Mucosa of rectum (tissue), 2 donors: Measurements from ENCODE around the gene HES3.

Experiments used
- H3K27ac ChIP-seq, 2 donors: one replicate each; pipeline ENCODE4 v1.7.0; 2013; ENCODE audit warnings: inconsistent platforms in 2 of 2, low read depth in 2 of 2, low read length in 2 of 2
- H3K27me3 ChIP-seq, 2 donors: one replicate each; pipeline ENCODE4 v1.7.0; 2013; ENCODE audit warnings: low read length in 2 of 2; ENCODE audit not compliant: control insufficient read depth in 2 of 2, insufficient read depth in 2 of 2
- H3K36me3 ChIP-seq, 2 donors: one replicate each; pipeline ENCODE4 v1.7.0; 2013; ENCODE audit warnings: low read length in 2 of 2; ENCODE audit not compliant: control insufficient read depth in 2 of 2, insufficient read depth in 2 of 2
- H3K4me1 ChIP-seq, 2 donors: one replicate each; pipeline ENCODE4 v1.7.0; 2013; ENCODE audit warnings: low read length in 2 of 2, mild to moderate bottlenecking in 1 of 2; ENCODE audit not compliant: control insufficient read depth in 2 of 2, insufficient read depth in 2 of 2
- H3K4me3 ChIP-seq, 2 donors: one replicate each; pipeline ENCODE4 v1.7.0; 2013; ENCODE audit warnings: low read length in 2 of 2
- H3K9ac ChIP-seq, 2 donors: one replicate each; pipeline ENCODE4 v1.7.0; 2013; ENCODE audit warnings: low read length in 2 of 2, low read depth in 1 of 2, mild to moderate bottlenecking in 1 of 2
- H3K9me3 ChIP-seq, 2 donors: one replicate each; pipeline ENCODE4 v1.7.0; 2013; ENCODE audit warnings: low read length in 2 of 2; ENCODE audit not compliant: control insufficient read depth in 2 of 2
- donor health status: healthy.
- donor health status: Normal muscosa, but diverticular disease.

Gene HES3

GRCh38 chr1:6270401-6270800, 26.4 kb downstream of the HES3 start:
- Histone ChIP-seq H3K27me3 (no peaks in the 10 kb centered on the region), H3K9me3 (no peaks in the 10 kb centered on the region), H3K9ac (peak overlapping the region in 1 of 2 donors; percentile 61), H3K4me3 (no peak overlapping the region), H3K27ac (peak overlapping the region; percentile 74 to 80), H3K4me1 (peaks cover 27 to 38% of the 10 kb centered on the region in 2 donors), H3K36me3 (peaks cover 0 to 4% of the 10 kb centered on the region in 2 donors)

DNA sequence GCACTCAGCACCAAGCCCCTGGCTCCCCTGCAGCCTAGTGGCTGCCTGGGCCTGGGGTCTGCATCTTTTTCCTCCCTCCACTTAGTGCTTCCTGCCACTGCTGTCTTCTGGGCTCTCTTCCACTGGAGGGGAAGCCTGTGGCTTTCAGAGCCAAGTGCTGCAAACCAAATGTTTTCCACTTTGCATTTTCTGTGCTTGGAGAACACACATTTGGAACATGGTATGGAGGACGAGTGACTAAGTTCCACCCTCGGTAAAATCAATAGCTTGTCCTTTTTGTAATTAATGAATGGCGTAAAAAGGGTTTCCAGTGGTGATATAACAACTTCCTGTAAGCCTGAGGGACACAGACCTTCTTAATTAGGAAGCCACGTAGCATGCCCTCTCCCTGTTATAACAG, 27.0 kb downstream of the HES3 start:
- H3K4me3 ChIP-seq = peak overlapping the region in 1 of 2 donors; percentile 20
- H3K36me3 ChIP-seq = peaks cover 0 to 4% of the 10 kb centered on the region in 2 donors
- peak overlapping the region; percentile 74 to 80 for H3K27ac ChIP-seq
- H3K4me1 ChIP-seq = peaks cover 27 to 40% of the 10 kb centered on the region in 2 donors
- H3K9me3 ChIP-seq = no peaks in the 10 kb centered on the region
- H3K9ac ChIP-seq = peak overlapping the region; percentile 24 to 61
- H3K27me3 ChIP-seq = no peaks in the 10 kb centered on the region

DNA sequence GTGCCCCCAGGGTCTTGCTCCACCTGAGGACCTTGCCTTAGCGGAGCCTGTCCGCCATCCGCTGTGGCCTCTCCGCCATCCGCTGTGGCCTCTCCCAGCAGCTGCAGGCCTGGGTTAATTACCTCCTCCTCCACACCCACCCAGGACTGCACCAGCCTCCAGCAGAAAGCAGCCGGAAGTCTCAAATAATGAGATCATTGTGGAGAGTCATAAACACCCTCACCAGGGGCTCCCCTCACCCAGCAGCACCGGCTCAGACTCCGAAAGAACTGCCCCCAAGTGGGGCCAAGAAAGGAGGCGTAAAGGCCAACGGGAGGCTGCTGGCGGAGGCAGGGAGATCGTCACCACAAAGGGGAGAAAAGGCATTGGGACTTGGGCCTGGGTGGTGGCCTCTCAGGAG, 27.6 kb downstream of the HES3 start:
- no peaks in the 10 kb centered on the region for H3K9me3 ChIP-seq
- H3K4me3 ChIP-seq = peak overlapping the region in 1 of 2 donors; percentile 20
- H3K4me1 ChIP-seq = peaks cover 29 to 46% of the 10 kb centered on the region in 2 donors
- H3K9ac ChIP-seq = peak overlapping the region in 1 of 2 donors; percentile 61
- peak overlapping the region; percentile 74 to 80 for H3K27ac ChIP-seq
- peaks cover 0 to 2% of the 10 kb centered on the region in 2 donors for H3K36me3 ChIP-seq
- H3K27me3 ChIP-seq = no peaks in the 10 kb centered on the region

DNA sequence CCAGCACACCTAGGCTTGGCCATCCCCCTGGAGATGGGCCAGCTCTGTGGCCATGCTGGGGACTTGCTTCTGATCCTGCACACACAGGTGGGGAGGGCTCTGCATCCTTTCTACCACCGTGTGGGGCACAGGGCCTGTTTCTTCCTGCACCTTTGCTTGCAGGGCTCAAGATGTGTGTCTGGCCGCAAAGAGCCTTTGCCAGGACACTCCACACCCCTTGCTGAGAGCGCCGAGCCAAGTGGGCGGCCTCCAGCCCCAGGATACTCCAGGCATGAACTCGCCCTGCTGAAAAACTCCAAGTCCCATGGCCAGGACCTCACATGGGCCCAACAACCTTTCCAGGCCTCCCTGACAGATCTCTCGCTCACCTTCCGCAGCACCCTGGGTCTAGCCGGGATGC, 28.5 kb downstream of the HES3 start:
- H3K9ac ChIP-seq = peak overlapping the region in 1 of 2 donors; percentile 17
- peaks cover 32 to 55% of the 10 kb centered on the region in 2 donors for H3K4me1 ChIP-seq
- no peak overlapping the region for H3K4me3 ChIP-seq
- H3K9me3 ChIP-seq = no peaks in the 10 kb centered on the region
- peak overlapping the region; percentile 74 to 80 for H3K27ac ChIP-seq
- H3K36me3 ChIP-seq = peaks cover 0 to 2% of the 10 kb centered on the region in 2 donors
- no peaks in the 10 kb centered on the region for H3K27me3 ChIP-seq

GRCh38 chr1:6272868-6273267, 28.9 kb downstream of the HES3 start:
- Histone ChIP-seq H3K9ac (peak overlapping the region; percentile 17 to 22), H3K4me3 (no peak overlapping the region), H3K9me3 (no peaks in the 10 kb centered on the region), H3K27me3 (no peaks in the 10 kb centered on the region), H3K27ac (peak overlapping the region in 1 of 2 donors; percentile 74), H3K4me1 (peaks cover 32 to 58% of the 10 kb centered on the region in 2 donors), H3K36me3 (peaks cover 0 to 2% of the 10 kb centered on the region in 2 donors)

DNA sequence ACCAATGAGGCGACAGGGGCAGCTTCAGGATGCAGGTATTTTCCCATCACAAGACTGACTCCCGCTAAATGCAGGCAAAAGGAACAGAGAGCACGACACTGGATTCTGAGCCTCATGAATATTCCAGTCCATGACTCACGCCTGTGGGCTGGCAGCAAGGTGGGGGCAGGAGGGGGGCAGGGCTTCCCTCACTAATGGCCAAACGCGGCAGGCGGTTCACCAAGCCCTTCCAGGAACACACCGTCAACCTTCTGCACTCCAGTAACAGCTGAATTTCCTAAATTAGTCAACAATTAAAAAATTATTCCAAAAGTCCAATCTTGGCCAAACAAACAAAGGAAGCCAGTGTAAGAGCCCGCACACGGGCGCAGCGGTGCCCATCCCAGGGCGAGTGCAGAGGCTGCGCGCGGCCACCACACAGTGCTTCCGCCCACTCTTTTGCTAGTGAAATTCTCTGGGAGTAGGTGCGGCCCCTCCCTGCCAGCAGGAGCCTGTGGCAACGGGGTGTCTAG, 29.5 kb downstream of the HES3 start:
- peak overlapping the region in 1 of 2 donors; percentile 74 for H3K27ac ChIP-seq
- peaks cover 32 to 58% of the 10 kb centered on the region in 2 donors for H3K4me1 ChIP-seq
- H3K4me3 ChIP-seq = no peak overlapping the region
- peak overlapping the region in 1 of 2 donors; percentile 22 for H3K9ac ChIP-seq
- H3K36me3 ChIP-seq = peaks cover 0 to 2% of the 10 kb centered on the region in 2 donors
- H3K9me3 ChIP-seq = no peaks in the 10 kb centered on the region
- no peaks in the 10 kb centered on the region for H3K27me3 ChIP-seq

DNA sequence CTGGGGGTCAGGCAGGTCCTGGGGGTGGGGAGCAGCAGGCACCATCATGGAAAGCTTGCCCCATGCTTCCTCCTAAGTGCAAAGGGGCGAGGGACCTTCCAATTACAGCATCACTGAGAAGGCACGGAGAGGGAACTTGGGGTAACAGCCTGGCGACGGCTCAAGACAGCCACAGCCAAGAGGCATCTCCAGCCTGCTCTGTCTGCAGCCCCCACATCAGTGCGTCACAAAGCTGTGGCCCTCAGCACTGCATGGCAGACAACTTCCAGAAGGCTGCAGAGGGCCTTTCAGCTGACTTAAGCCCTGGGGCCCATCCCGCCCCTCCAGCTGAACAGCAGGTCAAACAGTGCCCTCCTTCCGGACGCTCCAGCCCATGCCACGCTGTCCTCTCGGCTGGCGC, 30.1 kb downstream of the HES3 start:
- no peak overlapping the region for H3K4me3 ChIP-seq
- H3K4me1 ChIP-seq = peaks cover 32 to 55% of the 10 kb centered on the region in 2 donors
- H3K9me3 ChIP-seq = no peaks in the 10 kb centered on the region
- H3K9ac ChIP-seq = no peak overlapping the region
- peak overlapping the region in 1 of 2 donors; percentile 32 for H3K27ac ChIP-seq
- H3K27me3 ChIP-seq = no peaks in the 10 kb centered on the region
- H3K36me3 ChIP-seq = peaks cover 0 to 2% of the 10 kb centered on the region in 2 donors

- H3K9ac ChIP-seq = no peak overlapping the region
- no peak overlapping the region for H3K4me3 ChIP-seq
- no peak overlapping the region for H3K27ac ChIP-seq
- H3K36me3 ChIP-seq = peaks cover 2% of the 10 kb centered on the region in 2 donors
- peaks cover 26 to 49% of the 10 kb centered on the region in 2 donors for H3K4me1 ChIP-seq
- H3K27me3 ChIP-seq = no peaks in the 10 kb centered on the region
- no peaks in the 10 kb centered on the region for H3K9me3 ChIP-seq
Observed at GRCh38 chr1:6274622-6275139, 30.7 kb downstream of the HES3 start.

DNA sequence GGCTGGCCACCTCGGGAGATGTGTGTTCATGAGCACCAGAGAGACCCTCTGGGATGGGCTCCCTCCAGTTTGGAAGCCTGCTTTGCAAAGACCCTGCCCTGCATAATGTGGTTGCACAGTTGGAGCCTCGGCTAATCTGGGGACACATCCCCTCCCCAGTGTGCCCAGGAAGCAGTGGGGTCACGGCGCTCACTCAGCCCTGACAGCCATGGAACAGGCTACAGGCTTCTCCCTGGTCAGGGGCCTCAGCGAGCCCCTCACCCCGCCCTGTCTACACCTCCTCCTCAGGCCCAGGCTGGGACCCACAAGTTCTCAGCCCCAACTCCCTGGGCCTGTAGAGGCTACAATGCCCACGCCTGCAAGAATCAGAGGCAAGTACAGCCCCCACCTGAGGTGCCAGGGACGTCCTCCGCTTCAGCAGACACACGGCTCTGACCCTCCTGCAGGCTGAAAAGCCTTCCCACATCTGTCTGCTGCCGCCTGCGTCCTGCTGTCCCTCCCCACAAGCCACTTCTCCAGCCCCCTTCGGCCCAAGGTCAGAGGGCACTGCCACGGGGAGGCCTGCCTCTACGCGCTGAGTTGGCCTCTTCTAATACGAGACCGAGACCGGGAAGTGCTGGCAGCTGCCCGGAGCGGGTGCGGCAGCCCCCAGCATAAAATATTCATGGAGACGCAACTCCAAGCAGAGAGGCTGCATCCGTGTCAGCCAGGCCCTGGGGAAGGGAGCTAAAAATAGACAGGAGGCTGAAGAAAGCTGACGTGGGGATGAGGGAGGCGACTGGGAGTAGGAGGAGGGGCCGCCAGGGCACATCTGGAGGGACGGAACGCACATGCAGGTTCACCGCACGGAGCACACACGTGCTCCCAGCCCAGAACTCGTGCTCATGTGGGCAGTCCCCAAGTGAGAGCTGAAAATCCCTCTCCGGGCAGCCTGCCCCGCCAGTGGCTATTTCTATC, 32.1 kb downstream of the HES3 start:
- peaks cover 2% of the 10 kb centered on the region in 2 donors for H3K36me3 ChIP-seq
- peaks cover 12 to 35% of the 10 kb centered on the region in 2 donors for H3K4me1 ChIP-seq
- peak overlapping the region; percentile 24 to 49 for H3K9ac ChIP-seq
- peak overlapping the region; percentile 52 to 66 for H3K27ac ChIP-seq
- no peak overlapping the region for H3K4me3 ChIP-seq
- H3K9me3 ChIP-seq = no peaks in the 10 kb centered on the region
- H3K27me3 ChIP-seq = no peaks in the 10 kb centered on the region
